IPS-20b (cell line): ENCODE results near the gene PEX7.
"Not testable (repeated sequence)": the region's sequence is repeated elsewhere in the genome, so short reads cannot be mapped to it uniquely, and the experiment has no call there.

Source experiments
- H3K27ac ChIP-seq: one replicate; pipeline ENCODE4 v1.5.1; 2013; ENCODE audit warnings: low read length
- H3K27me3 ChIP-seq: 2 replicates; pipeline ENCODE4 v1.6.1; 2013; ENCODE audit warnings: mild to moderate bottlenecking, low read length, inconsistent platforms; ENCODE audit not compliant: insufficient read depth
- H3K36me3 ChIP-seq: 2 replicates; pipeline ENCODE4 v1.6.1; 2013; ENCODE audit warnings: low read depth, mild to moderate bottlenecking, inconsistent platforms, low read length, moderate library complexity; ENCODE audit not compliant: insufficient read depth
- H3K4me1 ChIP-seq: 2 replicates; pipeline ENCODE4 v1.6.1; 2013; ENCODE audit warnings: mild to moderate bottlenecking, control low read depth, inconsistent platforms, low read length, moderate library complexity; ENCODE audit not compliant: insufficient read depth
- H3K4me3 ChIP-seq: 2 replicates; pipeline ENCODE4 v1.5.1; 2013; ENCODE audit warnings: mild to moderate bottlenecking, low read length, inconsistent platforms
- H3K9ac ChIP-seq: 2 replicates; pipeline ENCODE4 v1.6.1; 2013; ENCODE audit warnings: low read depth, mild to moderate bottlenecking, inconsistent platforms, low read length, moderate library complexity
- H3K9me3 ChIP-seq: 2 replicates; pipeline ENCODE4 v1.6.1; 2013; ENCODE audit warnings: mild to moderate bottlenecking, low read depth, low read length, inconsistent platforms; ENCODE audit not compliant: insufficient read depth

The PEX7 gene

DNA sequence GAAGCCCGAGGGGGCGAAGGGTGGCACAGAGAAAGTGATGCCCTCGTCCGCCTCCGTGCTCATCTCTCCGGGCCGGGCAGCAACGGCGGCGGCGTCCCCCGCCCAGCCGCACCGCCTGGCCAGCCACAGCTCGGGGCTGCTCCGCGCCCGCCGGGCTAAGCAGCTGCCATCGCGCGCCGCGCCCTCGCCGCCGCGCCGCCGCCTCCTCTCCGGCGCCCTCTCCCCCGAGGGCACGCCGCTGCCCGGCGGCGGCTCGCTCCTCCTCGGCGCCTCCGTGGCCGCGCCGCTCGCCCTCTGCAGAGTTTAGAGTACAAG is 30.3 kb upstream of the PEX7 start:
- no peaks in the 10 kb centered on the region for H3K36me3 ChIP-seq
- no peak overlapping the region for H3K27ac ChIP-seq
- H3K9ac ChIP-seq: peak overlapping the region; percentile 61; the same call in 1 of the 2 replicates
- H3K27me3 ChIP-seq: peaks cover 48% of the 10 kb centered on the region
- H3K4me1 ChIP-seq: peaks cover 2% of the 10 kb centered on the region; the same call in 1 of the 2 replicates
- H3K9me3 ChIP-seq: no peaks in the 10 kb centered on the region
- H3K4me3 ChIP-seq: peak overlapping the region; percentile 84; the same call in 1 of the 2 replicates

DNA sequence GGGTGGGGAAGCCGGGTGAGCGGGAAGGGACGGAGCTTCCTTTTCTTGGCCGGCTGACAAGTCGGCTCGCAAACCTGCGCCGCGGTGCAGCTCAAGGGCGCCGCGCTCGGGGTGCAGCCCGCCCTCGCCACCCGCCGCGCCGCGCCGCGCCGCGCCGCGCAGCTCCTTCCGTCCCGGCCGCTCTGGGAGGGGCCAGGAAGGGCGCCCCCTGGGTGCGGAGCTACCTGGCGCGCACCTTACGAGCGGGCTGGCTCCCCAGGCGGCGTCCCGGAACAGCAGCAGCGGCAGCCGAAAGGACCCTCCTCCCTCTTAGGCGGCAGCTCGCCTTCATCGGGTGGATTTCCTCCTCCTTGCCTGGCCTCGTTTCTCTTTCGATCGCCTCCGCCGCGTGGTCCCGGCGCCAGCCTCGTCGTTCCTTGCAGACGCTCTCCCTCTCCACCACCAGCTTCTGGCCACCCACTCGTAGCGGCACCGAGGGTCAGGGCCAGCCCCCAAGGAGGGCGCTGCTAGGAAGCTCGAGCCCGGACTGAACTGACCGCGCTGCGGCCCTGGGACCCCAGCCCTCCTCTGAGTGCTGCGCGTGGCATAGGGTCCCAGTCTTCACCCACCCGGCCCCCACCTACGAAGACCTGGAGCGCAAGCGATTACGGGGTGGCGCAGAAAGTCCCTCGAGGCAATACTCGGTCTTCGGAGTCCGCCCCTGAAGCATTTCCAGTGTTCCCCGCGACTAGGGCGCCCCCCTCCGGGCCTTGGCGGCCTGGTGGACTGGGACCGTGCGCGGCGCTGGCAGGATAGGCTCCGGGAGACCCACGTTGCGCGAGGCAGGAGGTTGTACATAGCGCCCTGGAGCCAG is 29.8 kb upstream of the PEX7 start, which contains the start of gene MAP3K5:
Gene MAP3K5 (minus strand): TSS at position 68 of the 853 bp plus-strand sequence. CDS start 320 bp downstream, outside the sequence.
- H3K4me1 ChIP-seq: peaks cover 2% of the 10 kb centered on the region; the same call in 1 of the 2 replicates
- H3K36me3 ChIP-seq: no peaks in the 10 kb centered on the region
- no peak within 1 kb of the TSS for H3K27ac ChIP-seq
- H3K9ac ChIP-seq: peak within 1 kb of the TSS; percentile 61; the same call in 1 of the 2 replicates
- no peaks in the 10 kb centered on the region for H3K9me3 ChIP-seq
- H3K4me3 ChIP-seq: peak within 1 kb of the TSS; percentile 84
- peaks cover 48% of the 10 kb centered on the region for H3K27me3 ChIP-seq

DNA sequence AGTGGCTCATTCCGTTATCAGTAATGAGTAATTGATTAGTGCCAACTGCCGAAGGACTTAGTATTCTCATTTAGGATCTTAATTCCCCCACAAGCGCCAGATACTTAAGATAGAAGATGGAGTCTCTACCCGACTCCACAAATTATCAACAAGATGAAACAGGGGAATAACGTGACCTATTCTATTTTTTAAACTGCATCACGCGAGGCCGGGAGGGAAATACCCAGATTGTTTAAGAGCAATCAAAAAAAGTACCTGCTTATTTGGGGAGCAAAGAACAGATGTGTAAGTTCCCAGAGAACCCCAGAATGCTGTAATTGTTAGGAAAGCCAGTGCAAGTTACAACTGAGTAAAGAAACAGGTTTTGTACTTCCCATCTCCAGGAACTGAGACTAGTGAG is 29.0 kb upstream of the PEX7 start:
- no peaks in the 10 kb centered on the region for H3K36me3 ChIP-seq
- no peak overlapping the region for H3K27ac ChIP-seq
- no peaks in the 10 kb centered on the region for H3K9me3 ChIP-seq
- no peak overlapping the region for H3K9ac ChIP-seq
- H3K27me3 ChIP-seq: peaks cover 48% of the 10 kb centered on the region
- peaks cover 2% of the 10 kb centered on the region; the same call in 1 of the 2 replicates for H3K4me1 ChIP-seq
- peak overlapping the region; percentile 84; the same call in 1 of the 2 replicates for H3K4me3 ChIP-seq

DNA sequence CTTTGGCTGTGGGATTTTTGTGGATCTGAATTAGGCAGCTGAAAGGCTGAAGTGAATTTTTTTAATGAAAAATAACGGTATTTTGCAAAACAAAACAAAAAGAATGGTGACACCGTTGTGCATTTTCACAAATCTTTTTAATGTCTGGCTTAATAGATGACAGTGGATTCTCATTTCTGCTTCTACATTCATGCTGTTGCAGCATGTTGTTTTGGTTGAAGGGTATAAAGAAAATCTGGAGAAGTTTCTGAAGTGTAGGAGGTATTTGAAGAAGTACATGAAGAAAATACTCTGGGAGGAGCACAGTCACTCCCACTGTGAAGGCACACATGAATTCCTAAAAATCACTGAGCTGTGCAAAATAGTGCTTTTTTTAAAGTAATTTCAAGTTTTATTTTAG is 27.0 kb upstream of the PEX7 start:
- H3K27ac ChIP-seq: no peak overlapping the region
- H3K4me1 ChIP-seq: peaks cover 2% of the 10 kb centered on the region; the same call in 1 of the 2 replicates
- H3K9me3 ChIP-seq: no peaks in the 10 kb centered on the region
- H3K4me3 ChIP-seq: no peak overlapping the region
- no peak overlapping the region for H3K9ac ChIP-seq
- peaks cover 35% of the 10 kb centered on the region for H3K27me3 ChIP-seq
- H3K36me3 ChIP-seq: no peaks in the 10 kb centered on the region

DNA sequence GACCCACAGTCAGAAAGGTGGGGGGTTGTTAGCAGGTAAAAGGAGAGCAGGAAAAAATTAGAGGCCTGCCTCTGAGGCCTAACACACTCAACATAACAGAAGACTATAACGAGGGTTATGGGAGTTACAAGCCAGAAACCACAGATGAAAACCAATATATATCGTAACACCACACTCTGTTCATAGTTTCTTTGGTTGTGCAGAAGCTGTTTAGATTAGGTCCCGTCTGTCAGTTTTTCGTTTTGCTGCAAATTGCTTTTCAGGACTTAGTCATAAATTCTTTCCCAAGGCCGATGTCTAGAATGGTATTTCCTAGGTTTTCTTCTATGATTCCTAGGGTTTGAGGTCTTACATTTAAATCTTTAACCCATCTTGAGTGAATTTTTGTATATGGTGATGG is 26.4 kb upstream of the PEX7 start:
- Histone ChIP-seq H3K9me3 (no peaks in the 10 kb centered on the region), H3K9ac (no peak overlapping the region), H3K27ac (no peak overlapping the region), H3K4me3 (no peak overlapping the region), H3K36me3 (no peaks in the 10 kb centered on the region), H3K4me1 (peaks cover 2% of the 10 kb centered on the region; the same call in 1 of the 2 replicates), H3K27me3 (peaks cover 29% of the 10 kb centered on the region)

- Histone ChIP-seq H3K9ac (no peak overlapping the region), H3K36me3 (no peaks in the 10 kb centered on the region), H3K9me3 (no peaks in the 10 kb centered on the region), H3K4me3 (no peak overlapping the region), H3K27me3 (peaks cover 9% of the 10 kb centered on the region), H3K27ac (no peak overlapping the region), H3K4me1 (no peaks in the 10 kb centered on the region)
Observed at GRCh38 chr6:136798044-136798443, 24.3 kb upstream of the PEX7 start.

DNA sequence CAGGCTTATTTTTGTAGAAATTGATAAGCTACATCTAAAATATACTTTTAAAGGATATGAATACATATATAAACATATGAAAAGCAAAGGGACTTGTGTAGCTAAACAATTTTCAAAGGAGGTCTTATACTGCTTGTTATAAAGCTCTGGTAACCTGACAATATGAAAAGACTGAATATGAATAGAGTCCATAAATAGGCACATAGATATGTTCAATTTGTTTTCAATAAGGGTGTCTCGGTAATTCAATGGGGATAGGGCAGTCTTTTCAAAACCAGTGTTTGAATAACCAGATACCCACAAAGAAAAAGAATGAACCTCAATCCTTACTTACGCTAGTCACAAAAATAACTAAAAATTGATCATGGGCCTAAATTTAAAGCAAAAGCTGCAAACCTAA is 20.8 kb upstream of the PEX7 start:
- Histone ChIP-seq H3K4me3 (no peak overlapping the region), H3K36me3 (no peaks in the 10 kb centered on the region), H3K27me3 (no peaks in the 10 kb centered on the region), H3K9me3 (no peaks in the 10 kb centered on the region), H3K4me1 (no peaks in the 10 kb centered on the region), H3K27ac (no peak overlapping the region), H3K9ac (no peak overlapping the region)

- no peak overlapping the region for H3K9ac ChIP-seq
- H3K27ac ChIP-seq: no peak overlapping the region
- H3K9me3 ChIP-seq: no peaks in the 10 kb centered on the region
- no peak overlapping the region for H3K4me3 ChIP-seq
- H3K36me3 ChIP-seq: no peaks in the 10 kb centered on the region
- H3K27me3 ChIP-seq: no peaks in the 10 kb centered on the region
- H3K4me1 ChIP-seq: no peaks in the 10 kb centered on the region
Observed at GRCh38 chr6:136803608-136804007, 18.8 kb upstream of the PEX7 start.

- Histone ChIP-seq H3K4me1 (no peaks in the 10 kb centered on the region), H3K27me3 (no peaks in the 10 kb centered on the region), H3K9me3 (no peaks in the 10 kb centered on the region), H3K4me3 (no peak overlapping the region), H3K27ac (no peak overlapping the region), H3K36me3 (no peaks in the 10 kb centered on the region), H3K9ac (no peak overlapping the region)
Observed at GRCh38 chr6:136809091-136809860, 13.1 kb upstream of the PEX7 start.

DNA sequence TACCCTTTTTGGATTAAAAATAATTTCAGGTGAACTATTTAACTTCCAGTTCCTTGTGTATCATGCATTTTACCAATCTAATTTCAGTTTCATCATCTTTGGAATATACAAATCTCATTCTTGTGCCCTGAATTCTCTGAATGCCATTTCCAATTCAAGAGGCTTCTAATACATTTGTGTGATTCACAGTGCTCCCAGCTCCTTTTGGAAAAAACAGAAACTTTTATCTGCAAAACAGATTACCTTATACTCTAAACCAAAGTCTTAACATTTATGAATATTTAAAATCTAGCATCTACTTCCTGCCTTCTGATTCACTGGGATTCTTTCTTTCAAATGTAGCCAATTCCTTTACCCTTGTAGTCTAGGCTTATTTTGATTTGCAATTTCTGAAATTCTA is 11.1 kb upstream of the PEX7 start:
- no peaks in the 10 kb centered on the region for H3K36me3 ChIP-seq
- no peak overlapping the region for H3K27ac ChIP-seq
- H3K4me3 ChIP-seq: no peak overlapping the region
- no peaks in the 10 kb centered on the region for H3K4me1 ChIP-seq
- no peaks in the 10 kb centered on the region for H3K27me3 ChIP-seq
- H3K9ac ChIP-seq: no peak overlapping the region
- H3K9me3 ChIP-seq: no peaks in the 10 kb centered on the region

DNA sequence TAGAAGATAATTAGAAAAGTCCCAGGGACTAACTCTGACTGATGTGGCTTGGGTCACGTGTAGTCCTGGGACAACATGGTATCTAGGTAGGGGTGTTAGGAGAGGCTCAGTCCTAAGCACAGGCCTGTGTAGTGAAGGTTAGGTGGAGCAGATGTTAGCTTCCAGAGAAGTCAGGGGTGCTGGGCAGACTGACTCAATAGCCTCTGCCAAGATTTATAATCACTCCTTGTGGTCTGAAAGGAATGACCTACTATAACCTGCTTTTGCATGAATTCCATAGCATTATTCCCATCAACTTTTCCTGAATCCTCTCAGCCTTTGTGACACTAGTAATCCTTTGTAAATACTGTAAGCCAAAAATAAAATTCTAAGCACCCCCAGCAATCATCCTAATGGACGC is 10.2 kb upstream of the PEX7 start:
- Histone ChIP-seq H3K4me3 (no peak overlapping the region), H3K9me3 (no peaks in the 10 kb centered on the region), H3K4me1 (no peaks in the 10 kb centered on the region), H3K36me3 (no peaks in the 10 kb centered on the region), H3K27me3 (no peaks in the 10 kb centered on the region), H3K27ac (no peak overlapping the region), H3K9ac (no peak overlapping the region)

DNA sequence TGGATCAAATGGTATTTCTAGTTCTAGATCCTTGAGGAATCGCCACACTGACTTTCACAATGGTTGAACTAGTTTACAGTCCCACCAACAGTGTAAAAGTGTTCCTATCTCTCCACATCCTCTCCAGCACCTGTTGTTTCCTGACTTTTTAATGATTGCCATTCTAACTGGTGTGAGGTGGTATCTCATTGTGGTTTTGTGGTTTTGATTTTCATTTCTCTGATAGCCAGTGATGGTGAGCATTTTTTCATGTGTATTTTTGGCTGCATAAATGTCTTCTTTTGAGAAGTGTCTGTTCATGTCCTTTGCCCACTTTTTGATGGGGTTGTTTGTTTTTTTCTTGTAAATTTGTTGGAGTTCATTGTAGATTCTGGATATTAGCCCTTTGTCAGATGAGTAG is 6.8 kb upstream of the PEX7 start:
- H3K27me3 ChIP-seq, H3K4me3 ChIP-seq, H3K27ac ChIP-seq, H3K4me1 ChIP-seq, H3K36me3 ChIP-seq, H3K9ac ChIP-seq, H3K9me3 ChIP-seq: not testable (repeated sequence)
